PC-3 (cell line): ENCODE measurements around the gene PAGR1. TPM values are rescaled to one million over a fixed set of nuclear protein-coding genes. Genes with fewer than 3 reads are reported as not detected.

ENCODE experiments used
- ATAC-seq: fragments of 200-7000 bp; cut with Tn5 transposase; 2 replicates; pipeline ENCODE4 v1.9.1; 2020; ENCODE audit warnings: mild to moderate bottlenecking, moderate library complexity
- BruUV-seq: library from RNA; stranded (reverse); fragments of 400-500 nt; replicated peaks from 2 replicates; lab custom pipeline; 2021; lab: Mats Ljungman, UMichigan
- CTCF ChIA-PET: fragments of 300-600 bp; sonication (Branson Sonifier 250); formaldehyde crosslinking; loops from one replicate; lab custom pipeline; 2022; ENCODE audit warnings: antibody characterized with exemption; lab: Charles Lee
- POLR2A ChIA-PET: fragments of 300-600 bp; sonication (Branson Sonifier 250); formaldehyde crosslinking; loops from one replicate; lab custom pipeline; 2022; ENCODE audit warnings: antibody characterized with exemption; ENCODE audit not compliant: unreplicated experiment; lab: Charles Lee
- DNase-seq: peaks from one replicate; pipeline ENCODE4 v3.0.0-alpha.2; 2015
- H2AFZ ChIP-seq: fragments of 300-600 bp; sonication (generic); 2 replicates; pipeline ENCODE4 v1.6.0; 2016; ENCODE audit warnings: antibody characterized with exemption, low read length
- H3F3A ChIP-seq: fragments of 300-600 bp; sonication (generic); one replicate; pipeline ENCODE4 v1.6.0; 2017; ENCODE audit warnings: antibody characterized with exemption, low read length, control low read depth, mild to moderate bottlenecking; ENCODE audit not compliant: unreplicated experiment
- H3K27ac ChIP-seq: fragments of 300-600 bp; sonication (generic); 2 replicates; pipeline ENCODE4 v1.5.1; 2016; ENCODE audit warnings: mild to moderate bottlenecking, low read length
- H3K27me3 ChIP-seq: fragments of 300-600 bp; sonication (generic); 2 replicates; pipeline ENCODE4 v1.6.1; 2016; ENCODE audit warnings: low read length, mixed read lengths
- H3K36me3 ChIP-seq: fragments of 300-600 bp; sonication (generic); 2 replicates; pipeline ENCODE4 v1.6.1; 2016; ENCODE audit warnings: low read depth, mixed run types, low read length, mixed read lengths
- H3K4me1 ChIP-seq: fragments of 300-600 bp; sonication (generic); 2 replicates; pipeline ENCODE4 v1.5.1; 2016; ENCODE audit warnings: low read length; ENCODE audit not compliant: insufficient read depth
- H3K4me2 ChIP-seq: fragments of 300-600 bp; sonication (generic); 2 replicates; pipeline ENCODE4 v1.6.0; 2016; ENCODE audit warnings: low read length
- H3K4me3 ChIP-seq: fragments of 300-600 bp; sonication (generic); 2 replicates; pipeline ENCODE4 v1.5.1; 2016; ENCODE audit warnings: mild to moderate bottlenecking, low read length, mixed read lengths
- H3K79me2 ChIP-seq: fragments of 300-600 bp; sonication (generic); 2 replicates; pipeline ENCODE4 v1.6.1; 2017; ENCODE audit warnings: low read length, mixed read lengths
- H3K9ac ChIP-seq: fragments of 300-600 bp; sonication (generic); 2 replicates; pipeline ENCODE4 v1.6.0; 2016; ENCODE audit warnings: mild to moderate bottlenecking, low read length
- H3K9me2 ChIP-seq: fragments of 300-600 bp; sonication (generic); replicated peaks from 2 replicates; pipeline ENCODE4 v1.6.1; 2016; ENCODE audit warnings: mixed run types, low read length, mixed read lengths
- H3K9me3 ChIP-seq: fragments of 300-600 bp; sonication (generic); 2 replicates; pipeline ENCODE4 v1.6.1; 2016; ENCODE audit warnings: low read length, mixed read lengths
- H4K20me1 ChIP-seq: fragments of 300-600 bp; sonication (generic); 2 replicates; pipeline ENCODE4 v1.6.1; 2016; ENCODE audit warnings: low read length, mixed read lengths
- EZH2 ChIP-seq: fragments of 300-600 bp; sonication (generic); IDR thresholded peaks from one replicate; pipeline ENCODE4 v1.6.1; 2017; ENCODE audit warnings: antibody characterized with exemption, mild to moderate bottlenecking, low read length; ENCODE audit not compliant: unreplicated experiment
- EZH2phosphoT487 ChIP-seq: fragments of 300-600 bp; sonication (generic); IDR thresholded peaks from 2 replicates; pipeline ENCODE4 v1.6.1; 2018; ENCODE audit warnings: mild to moderate bottlenecking, antibody characterized with exemption, low read length, borderline replicate concordance
- intact Hi-C: fragments of 100-400 bp; cut with micrococcal nuclease; formaldehyde crosslinking; loops from 2 replicates; pipeline ENCODE4 v1.9.0; 2023
- total RNA-seq: library from RNA; depleted of rRNA; stranded (reverse); fragments of >200 nt; gene quantifications from 2 replicates; pipeline ENCODE4 v1.2.3, GENCODE V29; 2014
- TF ChIP-seq, protein P1 (sequence below): fragments of 300-600 bp; sonication (generic); conservative IDR thresholded peaks from 2 replicates; pipeline ENCODE4 v1.5.1; 2017; ENCODE audit warnings: antibody characterized with exemption, low read depth, mild to moderate bottlenecking, low read length

The PAGR1 gene
- total RNA-seq, 1 experiment from 2014 or later = 53.8 TPM

DNA sequence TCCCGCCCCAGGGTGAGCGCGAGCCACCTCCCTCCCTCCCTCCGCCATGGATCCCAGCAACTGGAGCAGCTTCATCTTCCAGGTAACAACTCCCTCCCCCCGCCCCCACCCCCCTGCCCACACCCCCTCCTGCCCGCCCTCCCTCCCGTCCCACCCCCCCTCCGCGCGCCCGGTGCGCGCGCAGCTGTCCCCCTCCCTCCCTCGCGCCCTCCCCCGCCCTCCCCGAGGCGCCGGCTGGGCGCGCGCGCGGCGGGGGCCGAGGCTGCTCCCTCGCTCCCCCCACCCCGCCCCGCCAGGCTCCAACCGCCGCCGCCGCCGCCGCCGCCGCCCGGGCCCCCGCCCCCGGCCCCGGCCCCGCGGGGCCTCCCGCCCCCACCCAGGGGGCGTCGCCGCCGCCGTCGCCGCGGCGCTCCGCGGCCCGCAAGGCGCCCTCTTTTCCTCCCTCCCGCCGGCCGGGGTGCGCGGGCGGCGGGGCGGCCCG is 9.8 kb upstream of the PAGR1 start, which contains the start of gene MAZ:
Gene MAZ, plus strand, starts transcription at position 431 of the 481 bp plus-strand sequence. CDS start 173 bp downstream, outside the sequence.
- BruUV-seq = no TSS peak
- H3K36me3 ChIP-seq = peaks cover 5% of the 10 kb centered on the region; the same call in 1 of the 2 replicates
- peak within 1 kb of the TSS; percentile 83 for H3K9ac ChIP-seq
- 0 out of 2 replicates have a peak, but pooled peaks cover 6% of the 10 kb centered on the region for H4K20me1 ChIP-seq
- peak within 1 kb of the TSS; percentile 61 for H2AFZ ChIP-seq
- intact Hi-C loops = loop anchor here (5.0 kb wide), 1 partner anchor 104 kb away; no protein-coding TSS in a partner anchor
- H3K27me3 ChIP-seq = no peaks in the 10 kb centered on the region
- H3K79me2 ChIP-seq = peaks cover 35% of the 10 kb centered on the region
- ATAC-seq = peak; percentile 7
- no peaks in the 10 kb centered on the region for H3F3A ChIP-seq
- peak within 1 kb of the TSS; percentile 83 for H3K4me3 ChIP-seq
- TF ChIP-seq EZH2 (no peak), EZH2phosphoT487 (no peak)
- TF ChIP-seq, protein P1, sequence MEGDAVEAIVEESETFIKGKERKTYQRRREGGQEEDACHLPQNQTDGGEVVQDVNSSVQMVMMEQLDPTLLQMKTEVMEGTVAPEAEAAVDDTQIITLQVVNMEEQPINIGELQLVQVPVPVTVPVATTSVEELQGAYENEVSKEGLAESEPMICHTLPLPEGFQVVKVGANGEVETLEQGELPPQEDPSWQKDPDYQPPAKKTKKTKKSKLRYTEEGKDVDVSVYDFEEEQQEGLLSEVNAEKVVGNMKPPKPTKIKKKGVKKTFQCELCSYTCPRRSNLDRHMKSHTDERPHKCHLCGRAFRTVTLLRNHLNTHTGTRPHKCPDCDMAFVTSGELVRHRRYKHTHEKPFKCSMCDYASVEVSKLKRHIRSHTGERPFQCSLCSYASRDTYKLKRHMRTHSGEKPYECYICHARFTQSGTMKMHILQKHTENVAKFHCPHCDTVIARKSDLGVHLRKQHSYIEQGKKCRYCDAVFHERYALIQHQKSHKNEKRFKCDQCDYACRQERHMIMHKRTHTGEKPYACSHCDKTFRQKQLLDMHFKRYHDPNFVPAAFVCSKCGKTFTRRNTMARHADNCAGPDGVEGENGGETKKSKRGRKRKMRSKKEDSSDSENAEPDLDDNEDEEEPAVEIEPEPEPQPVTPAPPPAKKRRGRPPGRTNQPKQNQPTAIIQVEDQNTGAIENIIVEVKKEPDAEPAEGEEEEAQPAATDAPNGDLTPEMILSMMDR = no peak
- CTCF ChIA-PET = interaction anchor here (1.0 kb wide), 1 partner anchor 106 kb away, joined by 7 read pairs; no protein-coding TSS in a partner anchor
- no peaks in the 10 kb centered on the region for H3K9me2 ChIP-seq
- DNase-seq = no peak
- peak within 1 kb of the TSS; percentile 97 for H3K4me2 ChIP-seq
- POLR2A ChIA-PET = interaction anchor here (0.5 to 0.6 kb wide), 3 partner anchors 10 to 111 kb away, joined by 3 to 7 read pairs (median 4); no protein-coding TSS in a partner anchor
- peak within 1 kb of the TSS; percentile 75 for H3K27ac ChIP-seq
- H3K4me1 ChIP-seq = peaks cover 34% of the 10 kb centered on the region
- H3K9me3 ChIP-seq = no peaks in the 10 kb centered on the region

DNA sequence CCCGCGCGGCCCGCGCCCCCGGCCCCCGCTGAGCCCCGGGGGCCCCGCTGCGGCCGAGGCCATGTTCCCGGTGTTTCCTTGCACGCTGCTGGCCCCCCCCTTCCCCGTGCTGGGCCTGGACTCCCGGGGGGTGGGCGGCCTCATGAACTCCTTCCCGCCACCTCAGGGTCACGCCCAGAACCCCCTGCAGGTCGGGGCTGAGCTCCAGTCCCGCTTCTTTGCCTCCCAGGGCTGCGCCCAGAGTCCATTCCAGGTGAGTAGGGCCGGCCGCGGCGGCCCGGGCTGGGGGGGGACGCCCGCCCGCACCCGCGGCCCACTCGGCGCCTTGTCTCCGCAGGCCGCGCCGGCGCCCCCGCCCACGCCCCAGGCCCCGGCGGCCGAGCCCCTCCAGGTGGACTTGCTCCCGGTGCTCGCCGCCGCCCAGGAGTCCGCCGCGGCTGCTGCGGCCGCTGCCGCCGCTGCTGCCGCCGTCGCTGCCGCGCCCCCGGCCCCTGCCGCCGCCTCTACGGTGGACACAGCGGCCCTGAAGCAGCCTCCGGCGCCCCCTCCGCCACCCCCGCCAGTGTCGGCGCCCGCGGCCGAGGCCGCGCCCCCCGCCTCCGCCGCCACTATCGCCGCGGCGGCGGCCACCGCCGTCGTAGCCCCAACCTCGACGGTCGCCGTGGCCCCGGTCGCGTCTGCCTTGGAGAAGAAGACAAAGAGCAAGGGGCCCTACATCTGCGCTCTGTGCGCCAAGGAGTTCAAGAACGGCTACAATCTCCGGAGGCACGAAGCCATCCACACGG is 9.1 kb upstream of the PAGR1 start:
- H3K27me3 ChIP-seq = no peaks in the 10 kb centered on the region
- H3K4me3 ChIP-seq = peak overlapping the region; percentile 83
- TF ChIP-seq, protein P1 = no peak
- TF ChIP-seq EZH2phosphoT487 = no peak
- TF ChIP-seq EZH2 = no peak
- H3F3A ChIP-seq = no peaks in the 10 kb centered on the region
- no TSS peak for BruUV-seq
- intact Hi-C loops = loop anchor here (5.0 kb wide), 1 partner anchor 105 kb away; no protein-coding TSS in a partner anchor
- peak overlapping the region; percentile 83 for H3K9ac ChIP-seq
- peak overlapping the region; percentile 73 for H3K27ac ChIP-seq
- ChIA-PET POLR2A (interaction anchor here (0.6 kb wide), 2 partner anchors 18 to 110 kb away, joined by 3 to 7 read pairs; no protein-coding TSS in a partner anchor), CTCF (interaction anchor here (0.6 to 1.2 kb wide), 3 partner anchors 9 to 107 kb away, joined by 3 to 9 read pairs (median 7); partner anchors contain the start of gene PAGR1)
- no peaks in the 10 kb centered on the region for H3K9me2 ChIP-seq
- H3K9me3 ChIP-seq = no peaks in the 10 kb centered on the region
- peaks cover 39% of the 10 kb centered on the region for H3K4me1 ChIP-seq
- peak overlapping the region; percentile 97 for H3K4me2 ChIP-seq
- H3K36me3 ChIP-seq = no peaks in the 10 kb centered on the region; the same call in 1 of the 2 replicates
- 0 out of 2 replicates have a peak, but pooled peaks cover 6% of the 10 kb centered on the region for H4K20me1 ChIP-seq
- DNase-seq (peak; percentile 50), ATAC-seq (no peak)
- peak overlapping the region; percentile 61; the same call in 1 of the 2 replicates for H2AFZ ChIP-seq
- peaks cover 35% of the 10 kb centered on the region for H3K79me2 ChIP-seq
